Spleen (tissue), 11 donors: ENCODE measurements around the gene DCST2. TPM values are rescaled to one million over a fixed set of nuclear protein-coding genes. Genes with fewer than 3 reads are reported as not detected.

Experiments used
- DNase-seq: peaks from one replicate; pipeline ENCODE4 v3.0.0-alpha.2; 2020
- H3K27ac ChIP-seq, 8 donors: fragments of 200-600 bp; sonication (generic) in 7 of 8; 1 replicate in 4 of 8; 2 replicates in 4 of 8; pipeline versions ENCODE4 v1.5.0 to v1.8.0; 2016 to 2021; ENCODE audit warnings: inconsistent platforms in 4 of 8, mild to moderate bottlenecking in 4 of 8, moderate library complexity in 1 of 8
- H3K27me3 ChIP-seq, 7 donors: fragments of 200-600 bp; sonication (generic) in 6 of 7; replicated peaks in 1 of 7; 1 replicate in 4 of 7; 2 replicates in 3 of 7; pipeline versions ENCODE4 v1.5.0 to v1.8.0; 2016 to 2021; ENCODE audit warnings: inconsistent platforms in 3 of 7, mild to moderate bottlenecking in 1 of 7
- H3K36me3 ChIP-seq, 6 donors: fragments of 200-600 bp; sonication (generic) in 5 of 6; 1 replicate in 4 of 6; 2 replicates in 2 of 6; pipeline versions ENCODE4 v1.5.0 to v1.8.0; 2016 to 2021; ENCODE audit warnings: inconsistent platforms in 2 of 6
- H3K4me1 ChIP-seq, 6 donors: fragments of 200-600 bp; sonication (generic) in 5 of 6; 1 replicate in 3 of 6; 2 replicates in 3 of 6; pipeline versions ENCODE4 v1.5.0 to v1.8.0; 2016 to 2021; ENCODE audit warnings: inconsistent platforms in 3 of 6
- H3K4me3 ChIP-seq, 8 donors: fragments of 200-600 bp; sonication (generic) in 7 of 8; 1 replicate in 4 of 8; 2 replicates in 4 of 8; pipeline versions ENCODE4 v1.5.0 to v1.8.0; 2016 to 2021; ENCODE audit warnings: inconsistent platforms in 4 of 8, mild to moderate bottlenecking in 4 of 8, moderate library complexity in 2 of 8
- H3K9me3 ChIP-seq, 8 donors: fragments of 200-600 bp; sonication (generic) in 7 of 8; 1 replicate in 4 of 8; 2 replicates in 4 of 8; pipeline versions ENCODE4 v1.5.0 to v1.8.0; 2016 to 2021; ENCODE audit warnings: inconsistent platforms in 4 of 8
- POLR2A ChIP-seq, 3 donors: fragments of 450-650 bp; IDR thresholded peaks; one replicate each; pipeline ENCODE4 v1.5.1; 2017; ENCODE audit warnings: antibody characterized with exemption in 3 of 3, mild to moderate bottlenecking in 1 of 3
- POLR2AphosphoS5 ChIP-seq, 3 donors: sonication (generic); formaldehyde crosslinking; IDR thresholded peaks; one replicate each; pipeline ENCODE4 v1.5.1; 2017; ENCODE audit warnings: antibody characterized with exemption in 3 of 3
- WGBS, 5 donors: extraction: QIAGEN DNeasy Blood & Tissue Kit in 3 of 5; methylation state at CpG; one replicate each; pipeline versions ENCODE4 v1.1.5 to v1.1.7; 2013 to 2018; 5-methylcytosine and 5-hydroxymethylcytosine counted together
- intact Hi-C: fragments of 100-400 bp; cut with DNase I; formaldehyde crosslinking; loops from one replicate; pipeline ENCODE4 v1.15.0; 2023; ENCODE audit warnings: low total_unique reads
- polyA plus RNA-seq, 3 donors: library from polyadenylated mRNA; stranded (reverse); fragments of 200-250 nt; gene quantifications; one replicate each; pipeline ENCODE4 v1.2.1, GENCODE V29; 2013
- total RNA-seq, 7 donors: library from RNA; depleted of rRNA in 3 of 7; stranded (reverse); fragments of >200 nt in 3 of 7; fragmentation: NEBNext Ultra II Directional in 4 of 7; extraction: Animal tissue kit (Norgen Biotek cat#: 25700) in 4 of 7; gene quantifications; one replicate each; pipeline versions ENCODE4 v1.1.0 to v1.2.1, GENCODE V29; 2016 to 2021
- TF ChIP-seq, protein P1 (sequence below), 11 experiments: fragments of 200-600 bp in 7 of 11; fragments of 450-650 bp in 4 of 11; sonication (generic) in 4 of 11; IDR thresholded peaks in 8 of 11; conservative IDR thresholded peaks in 3 of 11; 1 replicate in 7 of 11; 2 replicates in 4 of 11; pipeline versions ENCODE4 v1.4.0 to v1.8.0; 2016 to 2021; ENCODE audit warnings: antibody characterized with exemption in 11 of 11, inconsistent platforms in 4 of 11, mild to moderate bottlenecking in 1 of 11
- donor health status: healthy with polysubstance abuse.
- donor health status: DM: no; HTN: no; CAD: no; lungs with moderate emphysema.
- donor health status: DM: no; HTN: no; CAD: no.
- donor health status: Bipolar disorder and iron deficiency.
- donor health status: healthy.
- donor health status: DM: no; HTN: no; CAD: no.
- donor health status: DM: yes; HTN: yes; CAD: no.

The DCST2 gene
- total and polyA plus RNA-seq, 10 donors: 0.54 to 4.1 (median 1.0) TPM; not detected in 1

DNA sequence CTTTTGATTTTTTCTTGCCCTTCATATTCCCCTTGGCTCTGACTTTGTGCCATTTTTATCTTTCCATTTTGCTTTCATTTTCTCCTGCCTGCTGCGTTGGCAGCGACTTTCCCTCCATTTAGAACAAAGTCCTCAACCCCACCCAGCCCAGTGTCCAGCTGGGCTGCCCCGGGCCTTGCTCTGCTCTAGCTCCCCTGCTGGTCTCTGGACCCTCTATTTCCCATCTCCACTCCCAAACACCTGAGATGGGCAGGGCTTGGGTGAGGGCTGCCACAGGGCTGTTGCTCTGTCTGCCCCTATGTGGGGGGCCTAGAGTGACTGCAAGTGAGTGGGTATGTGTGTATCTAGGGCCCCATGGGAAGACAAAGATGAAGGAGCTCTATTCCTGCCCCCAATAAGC is 10.2 kb upstream of the DCST2 start:
- no peak for DNase-seq
- H3K27ac ChIP-seq: peak overlapping the region in 1 of 8 donors; percentile 9
- H3K36me3 ChIP-seq: no peaks in the 10 kb centered on the region
- 73 to 83% (median 80%) methylated on average over 3 of the region's 3 CpGs for WGBS, 5 donors
- TF ChIP-seq POLR2A (IDR thresholded peaks at IDR 0.05) (no peak), POLR2AphosphoS5 (IDR thresholded peaks at IDR 0.05) (no peak)
- TF ChIP-seq, protein P1, sequence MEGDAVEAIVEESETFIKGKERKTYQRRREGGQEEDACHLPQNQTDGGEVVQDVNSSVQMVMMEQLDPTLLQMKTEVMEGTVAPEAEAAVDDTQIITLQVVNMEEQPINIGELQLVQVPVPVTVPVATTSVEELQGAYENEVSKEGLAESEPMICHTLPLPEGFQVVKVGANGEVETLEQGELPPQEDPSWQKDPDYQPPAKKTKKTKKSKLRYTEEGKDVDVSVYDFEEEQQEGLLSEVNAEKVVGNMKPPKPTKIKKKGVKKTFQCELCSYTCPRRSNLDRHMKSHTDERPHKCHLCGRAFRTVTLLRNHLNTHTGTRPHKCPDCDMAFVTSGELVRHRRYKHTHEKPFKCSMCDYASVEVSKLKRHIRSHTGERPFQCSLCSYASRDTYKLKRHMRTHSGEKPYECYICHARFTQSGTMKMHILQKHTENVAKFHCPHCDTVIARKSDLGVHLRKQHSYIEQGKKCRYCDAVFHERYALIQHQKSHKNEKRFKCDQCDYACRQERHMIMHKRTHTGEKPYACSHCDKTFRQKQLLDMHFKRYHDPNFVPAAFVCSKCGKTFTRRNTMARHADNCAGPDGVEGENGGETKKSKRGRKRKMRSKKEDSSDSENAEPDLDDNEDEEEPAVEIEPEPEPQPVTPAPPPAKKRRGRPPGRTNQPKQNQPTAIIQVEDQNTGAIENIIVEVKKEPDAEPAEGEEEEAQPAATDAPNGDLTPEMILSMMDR (IDR thresholded peaks at IDR 0.05 in 8 of 11, conservative IDR thresholded peaks at IDR 0.05 in 3 of 11): no peak
- peaks cover 4 to 25% (median 14%) of the 10 kb centered on the region in 6 donors for H3K4me1 ChIP-seq
- no peaks in the 10 kb centered on the region for H3K27me3 ChIP-seq
- no peaks in the 10 kb centered on the region for H3K9me3 ChIP-seq
- intact Hi-C loops: no loop called here
- H3K4me3 ChIP-seq: no peak overlapping the region

DNA sequence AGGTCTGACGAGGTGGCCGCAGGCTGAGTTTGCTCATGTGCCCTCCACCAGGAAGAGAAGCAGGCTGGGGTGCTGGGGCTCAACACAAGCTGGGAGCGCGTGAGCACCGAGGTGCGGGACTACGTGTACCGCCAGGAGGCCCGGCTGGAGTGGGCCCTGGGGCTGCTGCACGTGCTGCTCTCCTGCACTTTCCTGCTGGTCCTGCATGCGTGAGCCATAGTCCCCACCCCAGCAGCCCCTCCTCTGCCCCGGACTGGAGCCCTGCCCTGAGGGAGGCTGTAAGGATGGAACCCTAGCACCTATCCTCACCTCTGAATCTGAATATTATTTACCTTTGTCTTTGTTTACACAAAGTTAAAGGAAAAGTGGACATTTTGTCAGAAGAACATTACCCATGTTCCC is 9.7 kb upstream of the DCST2 start:
- intact Hi-C loops: no loop called here
- Histone ChIP-seq H3K27me3 (no peaks in the 10 kb centered on the region), H3K9me3 (no peaks in the 10 kb centered on the region), H3K4me1 (peaks cover 4 to 27% (median 16%) of the 10 kb centered on the region in 6 donors), H3K27ac (peak overlapping the region in 1 of 8 donors; percentile 9), H3K36me3 (no peaks in the 10 kb centered on the region), H3K4me3 (no peak overlapping the region)
- TF ChIP-seq POLR2AphosphoS5 (IDR thresholded peaks at IDR 0.05) (no peak), POLR2A (IDR thresholded peaks at IDR 0.05) (no peak)
- TF ChIP-seq, protein P1 (IDR thresholded peaks at IDR 0.05 in 8 of 11, conservative IDR thresholded peaks at IDR 0.05 in 3 of 11): no peak
- DNase-seq: no peak
- 82 to 91% (median 90%) methylated on average over 11 to 12 of the region's 12 CpGs for WGBS, 5 donors

DNA sequence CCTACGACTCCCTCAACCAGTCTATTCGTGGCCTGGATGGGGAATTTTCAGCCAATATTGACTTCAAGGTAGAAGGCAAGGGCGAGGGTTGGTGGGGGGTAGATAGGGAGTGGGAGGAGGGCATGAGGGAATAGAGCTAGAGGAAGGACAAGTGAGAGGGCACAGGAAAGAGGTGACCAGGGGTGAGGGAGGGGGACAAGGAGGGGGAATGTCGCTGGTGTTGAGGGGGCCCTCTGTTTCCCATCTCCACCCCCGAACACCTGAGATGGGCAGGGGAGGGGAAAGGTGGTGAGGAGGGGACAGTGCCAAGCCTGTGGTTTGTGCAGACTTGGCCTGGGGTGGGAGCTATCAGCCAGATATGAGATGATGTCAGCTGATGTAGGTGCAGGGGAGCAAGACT is 9.2 kb upstream of the DCST2 start:
- intact Hi-C loops: no loop called here
- WGBS, 5 donors: 78 to 87% (median 85%) methylated on average over 5 of the region's 5 CpGs
- Histone ChIP-seq H3K36me3 (no peaks in the 10 kb centered on the region), H3K27me3 (peaks cover 0 to 4% (median 0%) of the 10 kb centered on the region in 7 donors), H3K4me3 (no peak overlapping the region), H3K27ac (no peak overlapping the region), H3K9me3 (no peaks in the 10 kb centered on the region), H3K4me1 (peaks cover 4 to 27% (median 16%) of the 10 kb centered on the region in 6 donors)
- no peak for DNase-seq
- no peak for TF ChIP-seq POLR2AphosphoS5 (IDR thresholded peaks at IDR 0.05)
- TF ChIP-seq, protein P1 (IDR thresholded peaks at IDR 0.05 in 8 of 11, conservative IDR thresholded peaks at IDR 0.05 in 3 of 11): no peak
- TF ChIP-seq POLR2A (IDR thresholded peaks at IDR 0.05): no peak

DNA sequence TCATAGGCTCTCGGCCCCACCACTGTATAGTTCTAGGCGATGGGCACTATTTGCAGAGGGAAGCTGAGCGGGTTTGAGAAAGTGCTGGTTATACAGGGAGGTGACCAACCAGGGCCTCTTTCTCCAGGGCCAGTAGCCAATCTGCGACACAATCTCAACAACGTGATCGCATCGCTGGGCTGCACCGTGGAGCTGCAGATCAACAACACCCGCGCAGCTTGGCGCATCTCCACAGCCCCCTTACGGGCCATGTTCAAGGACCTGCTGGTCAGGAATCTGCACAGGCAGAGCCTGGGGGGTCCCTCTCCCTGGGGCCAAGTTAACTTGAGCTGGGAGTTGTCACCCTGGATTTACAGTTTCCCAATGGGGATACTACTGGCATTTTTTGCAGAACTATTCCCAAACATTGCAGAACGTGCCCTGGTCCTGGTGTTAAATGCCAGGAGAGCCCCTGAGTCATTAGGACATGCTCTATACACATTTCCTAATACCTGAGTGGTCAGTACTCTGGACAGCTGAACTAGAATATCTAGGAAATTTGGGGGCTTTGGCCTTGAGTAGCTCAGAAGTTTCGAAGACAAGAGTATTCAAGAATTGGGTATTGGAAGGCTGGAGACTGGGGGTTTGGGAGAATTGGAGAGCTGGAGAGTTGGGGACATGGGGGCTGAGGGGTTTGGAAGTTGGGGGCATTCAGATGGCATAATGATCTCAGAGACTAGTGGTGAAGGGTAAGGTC is 6.9 kb upstream of the DCST2 start:
- intact Hi-C loops: no loop called here
- Histone ChIP-seq H3K36me3 (no peaks in the 10 kb centered on the region), H3K4me1 (peaks cover 4 to 32% (median 16%) of the 10 kb centered on the region in 6 donors), H3K4me3 (no peak overlapping the region), H3K27ac (no peak overlapping the region), H3K27me3 (peaks cover 0 to 5% (median 0%) of the 10 kb centered on the region in 7 donors), H3K9me3 (no peaks in the 10 kb centered on the region)
- 83 to 95% (median 91%) methylated on average over 11 to 14 of the region's 14 CpGs for WGBS, 5 donors
- TF ChIP-seq POLR2A (IDR thresholded peaks at IDR 0.05) (no peak), POLR2AphosphoS5 (IDR thresholded peaks at IDR 0.05) (no peak)
- TF ChIP-seq, protein P1 (IDR thresholded peaks at IDR 0.05 in 8 of 11, conservative IDR thresholded peaks at IDR 0.05 in 3 of 11): no peak
- no peak for DNase-seq
